Activated CD8-positive, alpha-beta memory T cell treated with anti-CD3 and anti-CD28 coated beads for 48 hours (primary cell): ENCODE results near the gene PKD2L1.
A peak's percentile ranks its signal among the peaks of the same experiment; 100 is the strongest.
"Not testable (repeated sequence)": the region's sequence is repeated elsewhere in the genome, so short reads cannot be mapped to it uniquely, and the experiment has no call there.

Experiments used
- DNase-seq, 3 experiments: peaks; one replicate each; pipeline ENCODE4 v3.0.0-alpha.2; 2020; ENCODE audit warnings: low read depth in 2 of 3, low spot score in 2 of 3

Gene PKD2L1

GRCh38 chr10:100287756-100288155 lies 42.3 kb downstream of the PKD2L1 start:
- no peak for DNase-seq

- peak; percentile 87 to 89 (median 88) for DNase-seq
Measured at GRCh38 chr10:100286051-100287033, 43.7 kb downstream of the PKD2L1 start, which contains the start of gene BLOC1S2. Gene BLOC1S2, minus strand, starts transcription at chr10:100286680. Its CDS starts 21 bp downstream, at chr10:100286659.

GRCh38 chr10:100285326-100285725 lies 44.7 kb downstream of the PKD2L1 start:
- DNase-seq, result not testable (repeated sequence)

- DNase-seq, result no peak
Measured at GRCh38 chr10:100282907-100283306, 47.1 kb downstream of the PKD2L1 start.

- not testable (repeated sequence) for DNase-seq
Measured at GRCh38 chr10:100276971-100277370, 53.1 kb downstream of the PKD2L1 start.

GRCh38 chr10:100267239-100268104 lies 62.6 kb downstream of the PKD2L1 start, which contains the start of gene CWF19L1:
Gene CWF19L1, minus strand, starts transcription at chr10:100267638. Its CDS starts 45 bp downstream, at chr10:100267593.
- peak; percentile 36 to 62 (median 46) for DNase-seq

GRCh38 chr10:100265821-100266485 lies 64.1 kb downstream of the PKD2L1 start:
- no peak for DNase-seq

- DNase-seq, result no peak
Measured at GRCh38 chr10:100254191-100254590, 75.8 kb downstream of the PKD2L1 start.

- DNase-seq, result no peak
Measured at GRCh38 chr10:100253041-100253440, 77.0 kb downstream of the PKD2L1 start.

GRCh38 chr10:100248820-100249219 lies 81.2 kb downstream of the PKD2L1 start:
- no peak for DNase-seq

- DNase-seq, result no peak
Measured at GRCh38 chr10:100245484-100246220, 84.4 kb downstream of the PKD2L1 start.

- DNase-seq, result no peak
Measured at GRCh38 chr10:100239851-100240250, 90.2 kb downstream of the PKD2L1 start.

GRCh38 chr10:100238429-100238828 lies 91.6 kb downstream of the PKD2L1 start:
- no peak for DNase-seq
